ENCODE measurements around the gene TP73. TPM values are rescaled to one million over a fixed set of nuclear protein-coding genes. Genes with fewer than 3 reads are reported as not detected.

Gene TP73
- total RNA-seq, 2 experiments from 2014 or later, result 2.0 to 2.6 TPM

- Mint-ChIP-seq H3K27me3 (peaks cover 6% of the 10 kb centered on the region), H3K4me1 (peaks cover 28% of the 10 kb centered on the region), H3K36me3 (ENCODE audit: low read depth) (no peaks in the 10 kb centered on the region), H3K9me3 (no peaks in the 10 kb centered on the region), H3K27ac (no peak overlapping the region), H3K4me3 (no peak overlapping the region)
- ChIA-PET POLR2A (no interaction called here), CTCF (no interaction called here)
- no peak for DNase-seq
Observed at GRCh38 chr1:3680488-3681230, 28.3 kb downstream of the TP73 start.

- H3K27ac Mint-ChIP-seq, result no peak overlapping the region
- H3K36me3 Mint-ChIP-seq (ENCODE audit: low read depth), result no peaks in the 10 kb centered on the region
- CTCF ChIA-PET, result no interaction called here
- peaks cover 28% of the 10 kb centered on the region for H3K4me1 Mint-ChIP-seq
- no peaks in the 10 kb centered on the region for H3K9me3 Mint-ChIP-seq
- DNase-seq, result no peak
- POLR2A ChIA-PET, result no interaction called here
- H3K4me3 Mint-ChIP-seq, result no peak overlapping the region
- H3K27me3 Mint-ChIP-seq, result peaks cover 6% of the 10 kb centered on the region
Observed at GRCh38 chr1:3681231-3681897, 29.0 kb downstream of the TP73 start.

- no peak overlapping the region for H3K4me3 Mint-ChIP-seq
- DNase-seq, result no peak
- CTCF ChIA-PET, result no interaction called here
- H3K27ac Mint-ChIP-seq, result no peak overlapping the region
- H3K36me3 Mint-ChIP-seq (ENCODE audit: low read depth), result no peaks in the 10 kb centered on the region
- POLR2A ChIA-PET, result no interaction called here
- H3K27me3 Mint-ChIP-seq, result peaks cover 6% of the 10 kb centered on the region
- no peaks in the 10 kb centered on the region for H3K9me3 Mint-ChIP-seq
- H3K4me1 Mint-ChIP-seq, result peaks cover 25% of the 10 kb centered on the region
Observed at GRCh38 chr1:3681898-3682806, 29.8 kb downstream of the TP73 start.

DNA sequence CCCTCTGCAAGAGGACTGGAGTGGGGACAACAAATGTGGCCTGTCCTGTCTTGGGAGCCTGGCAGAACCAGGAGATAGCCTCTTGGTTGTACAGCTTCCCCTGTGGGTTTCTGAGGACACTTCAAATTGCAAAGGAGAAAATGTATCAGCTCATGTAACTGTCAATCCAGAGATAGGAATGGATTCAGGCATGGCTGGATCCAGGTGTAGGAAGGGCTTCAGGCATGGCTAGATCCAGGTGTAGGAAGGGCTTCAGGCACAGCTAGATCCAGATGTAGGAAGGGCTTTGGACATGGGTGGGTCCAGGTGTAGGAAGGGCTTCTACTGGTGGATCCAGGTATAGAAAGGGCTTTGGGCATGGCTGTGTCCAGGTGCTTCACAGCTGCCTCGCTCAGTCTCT is 30.9 kb downstream of the TP73 start:
- ChIA-PET POLR2A (no interaction called here), CTCF (no interaction called here)
- DNase-seq, result no peak
- Mint-ChIP-seq H3K36me3 (ENCODE audit: low read depth) (no peaks in the 10 kb centered on the region), H3K27ac (no peak overlapping the region), H3K27me3 (peaks cover 6% of the 10 kb centered on the region), H3K4me3 (no peak overlapping the region), H3K9me3 (no peaks in the 10 kb centered on the region), H3K4me1 (peaks cover 15% of the 10 kb centered on the region)

DNA sequence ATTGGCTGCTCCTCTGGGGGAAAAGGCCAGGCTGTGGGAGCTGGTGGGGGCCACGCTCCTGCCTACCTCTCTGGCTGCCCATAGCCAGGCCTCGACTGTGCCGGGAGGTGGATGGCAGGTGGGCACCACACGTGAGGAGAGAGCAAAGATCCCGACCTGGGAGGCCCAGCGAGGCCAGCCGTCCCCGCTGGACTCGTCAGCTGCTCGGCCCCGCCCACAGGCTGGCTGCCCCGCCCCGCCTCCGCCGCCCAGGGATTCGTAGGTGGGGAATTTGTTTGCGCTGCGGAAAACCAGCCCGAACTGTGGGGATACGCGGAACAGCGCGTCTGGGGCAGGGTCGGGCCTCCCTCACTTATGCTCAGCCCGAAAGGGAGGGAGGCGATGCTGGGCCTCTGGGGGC is 31.7 kb downstream of the TP73 start:
- Mint-ChIP-seq H3K27me3 (peaks cover 6% of the 10 kb centered on the region), H3K27ac (no peak overlapping the region), H3K36me3 (ENCODE audit: low read depth) (no peaks in the 10 kb centered on the region), H3K9me3 (no peaks in the 10 kb centered on the region), H3K4me1 (peaks cover 12% of the 10 kb centered on the region), H3K4me3 (no peak overlapping the region)
- ChIA-PET CTCF (no interaction called here), POLR2A (no interaction called here)
- no peak for DNase-seq

DNA sequence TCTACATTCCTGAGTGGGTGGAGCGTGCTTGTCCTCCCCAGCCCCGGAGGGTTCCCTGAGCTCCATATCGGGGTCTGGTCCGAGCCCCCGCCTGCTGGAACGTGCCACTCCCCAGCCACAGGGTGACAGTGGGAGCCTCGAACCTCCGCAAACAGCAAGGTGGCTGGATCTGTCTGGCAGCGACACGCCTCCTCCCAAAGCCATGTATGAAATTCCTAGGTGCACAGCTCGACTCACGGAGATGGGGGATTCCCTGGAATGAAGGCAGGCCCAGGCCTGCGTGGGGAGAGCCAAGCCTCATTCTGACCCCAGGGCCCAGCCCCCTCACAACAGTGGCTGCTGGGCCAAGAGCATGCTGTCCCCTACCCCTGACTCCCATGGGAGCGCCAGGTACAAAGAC is 32.9 kb downstream of the TP73 start:
- DNase-seq, result no peak

GRCh38 chr1:3685906-3686305 is 33.6 kb downstream of the TP73 start:
- no peaks in the 10 kb centered on the region for H3K36me3 Mint-ChIP-seq (ENCODE audit: low read depth)
- CTCF ChIA-PET, result no interaction called here

More for the DNA sequence above, 32.9 kb downstream of the TP73 start:
- no peaks in the 10 kb centered on the region for H3K36me3 Mint-ChIP-seq (ENCODE audit: low read depth)
- no peak overlapping the region for H3K4me3 Mint-ChIP-seq
- H3K27me3 Mint-ChIP-seq, result no peaks in the 10 kb centered on the region
- ChIA-PET CTCF (no interaction called here), POLR2A (no interaction called here)
- H3K27ac Mint-ChIP-seq, result no peak overlapping the region
- no peaks in the 10 kb centered on the region for H3K4me1 Mint-ChIP-seq
- no peaks in the 10 kb centered on the region for H3K9me3 Mint-ChIP-seq

DNA sequence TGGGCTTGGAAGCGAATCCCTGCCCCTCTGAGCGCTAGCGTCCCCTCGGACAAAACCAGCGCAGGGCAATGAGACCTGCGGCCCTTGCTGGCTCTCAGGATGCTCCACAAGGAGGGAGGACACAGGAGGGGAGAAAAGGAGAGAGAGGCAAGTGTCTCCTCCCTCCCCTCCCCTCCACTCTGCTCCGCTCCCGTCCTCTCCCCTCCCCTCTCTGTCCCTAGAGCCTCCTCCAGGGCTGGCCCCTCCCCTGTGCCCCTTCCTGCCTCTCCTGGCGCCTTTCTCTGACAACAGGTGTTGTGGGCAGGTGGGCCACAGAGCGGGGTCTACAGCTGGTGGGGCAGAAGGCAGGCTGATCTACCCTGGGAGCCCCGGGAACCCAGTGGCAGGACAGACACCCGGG is 35.2 kb downstream of the TP73 start:
- Mint-ChIP-seq H3K9me3 (no peaks in the 10 kb centered on the region), H3K4me3 (no peak overlapping the region), H3K27me3 (no peaks in the 10 kb centered on the region), H3K4me1 (no peaks in the 10 kb centered on the region), H3K27ac (no peak overlapping the region), H3K36me3 (ENCODE audit: low read depth) (no peaks in the 10 kb centered on the region)
- ChIA-PET POLR2A (no interaction called here), CTCF (no interaction called here)
- DNase-seq, result no peak

More at GRCh38 chr1:3685906-3686305, 33.6 kb downstream of the TP73 start:
- no peaks in the 10 kb centered on the region for H3K4me1 Mint-ChIP-seq
- no peak overlapping the region for H3K4me3 Mint-ChIP-seq
- POLR2A ChIA-PET, result no interaction called here
- no peaks in the 10 kb centered on the region for H3K9me3 Mint-ChIP-seq
- no peak overlapping the region for H3K27ac Mint-ChIP-seq
- no peaks in the 10 kb centered on the region for H3K27me3 Mint-ChIP-seq
- DNase-seq, result no peak

DNA sequence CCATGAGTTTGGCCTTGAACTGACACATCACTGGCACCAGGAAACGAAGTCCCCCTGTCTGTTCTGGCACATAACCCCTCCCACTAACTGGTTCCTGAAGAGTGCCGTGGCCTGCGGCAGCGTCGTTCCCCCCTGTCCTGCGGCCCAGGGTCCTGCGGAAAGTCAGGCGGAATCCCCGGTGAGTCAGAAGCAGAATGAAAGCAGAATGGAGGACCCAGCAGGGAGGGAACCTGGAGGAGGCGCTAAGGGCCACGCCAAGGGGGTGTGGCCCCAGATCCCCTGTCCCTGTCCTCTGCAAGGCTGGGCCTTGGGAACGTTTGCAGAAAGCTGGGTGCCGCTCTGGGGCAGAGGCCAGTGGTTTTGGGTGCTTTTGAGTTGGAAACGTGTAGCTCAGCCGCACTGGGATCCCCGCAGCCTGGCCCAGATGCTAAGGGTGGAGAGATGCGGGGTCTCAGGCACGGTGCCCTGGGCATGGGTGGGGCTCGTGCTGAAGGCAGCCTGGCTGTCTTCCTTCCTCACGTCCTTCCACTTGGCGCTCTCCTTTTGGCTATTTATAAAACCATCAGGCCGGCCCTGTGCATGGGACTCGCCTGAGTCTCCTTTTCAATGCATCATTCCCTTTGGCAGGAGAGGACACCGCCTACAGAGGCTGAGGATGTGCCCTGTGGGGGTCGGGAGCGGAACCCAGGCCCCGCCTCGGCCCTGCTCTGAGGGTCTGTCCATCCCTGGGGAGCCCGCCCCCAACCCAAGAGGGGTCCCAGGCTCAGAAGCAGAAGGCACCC is 36.2 kb downstream of the TP73 start:
- H3K4me3 Mint-ChIP-seq, result no peak overlapping the region
- H3K4me1 Mint-ChIP-seq, result no peaks in the 10 kb centered on the region
- CTCF ChIA-PET, result no interaction called here
- H3K9me3 Mint-ChIP-seq, result no peaks in the 10 kb centered on the region
- DNase-seq, result no peak
- H3K27ac Mint-ChIP-seq, result no peak overlapping the region
- POLR2A ChIA-PET, result no interaction called here
- no peaks in the 10 kb centered on the region for H3K36me3 Mint-ChIP-seq (ENCODE audit: low read depth)
- H3K27me3 Mint-ChIP-seq, result no peaks in the 10 kb centered on the region

GRCh38 chr1:3689138-3689750 is 36.9 kb downstream of the TP73 start:
- no peak overlapping the region for H3K27ac Mint-ChIP-seq
- no peaks in the 10 kb centered on the region for H3K9me3 Mint-ChIP-seq
- CTCF ChIA-PET, result no interaction called here
- DNase-seq, result no peak
- H3K4me1 Mint-ChIP-seq, result no peaks in the 10 kb centered on the region
- H3K4me3 Mint-ChIP-seq, result no peak overlapping the region
- H3K27me3 Mint-ChIP-seq, result no peaks in the 10 kb centered on the region
- no peaks in the 10 kb centered on the region for H3K36me3 Mint-ChIP-seq (ENCODE audit: low read depth)
- POLR2A ChIA-PET, result no interaction called here

DNA sequence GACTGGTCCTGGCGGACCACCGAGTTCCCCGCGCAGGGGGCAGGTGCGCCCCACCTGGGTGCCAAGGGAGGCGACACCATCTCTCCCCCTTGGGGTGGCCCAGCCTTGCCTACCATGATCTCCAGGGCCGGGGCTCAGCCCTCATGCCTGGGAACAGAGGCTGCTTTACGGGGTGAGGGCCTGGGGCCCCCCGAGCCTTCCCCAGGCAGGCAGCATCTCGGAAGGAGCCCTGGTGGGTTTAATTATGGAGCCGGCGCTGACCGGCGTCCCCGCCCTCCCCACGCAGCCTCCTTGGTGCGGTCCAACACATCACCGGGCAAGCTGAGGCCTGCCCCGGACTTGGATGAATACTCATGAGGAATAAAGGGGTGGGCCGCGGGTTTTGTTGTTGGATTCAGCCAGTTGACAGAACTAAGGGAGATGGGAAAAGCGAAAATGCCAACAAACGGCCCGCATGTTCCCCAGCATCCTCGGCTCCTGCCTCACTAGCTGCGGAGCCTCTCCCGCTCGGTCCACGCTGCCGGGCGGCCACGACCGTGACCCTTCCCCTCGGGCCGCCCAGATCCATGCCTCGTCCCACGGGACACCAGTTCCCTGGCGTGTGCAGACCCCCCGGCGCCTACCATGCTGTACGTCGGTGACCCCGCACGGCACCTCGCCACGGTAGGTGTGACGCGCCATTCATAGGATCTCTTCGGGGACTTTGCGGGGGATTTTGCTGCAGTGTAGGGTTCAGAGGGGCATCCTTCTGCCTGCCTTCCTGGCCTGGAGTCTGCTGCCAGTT is 38.2 kb downstream of the TP73 start:
- POLR2A ChIA-PET, result no interaction called here

More for the DNA sequence above, 38.2 kb downstream of the TP73 start:
- Mint-ChIP-seq H3K36me3 (ENCODE audit: low read depth) (no peaks in the 10 kb centered on the region), H3K4me3 (no peak overlapping the region), H3K27me3 (no peaks in the 10 kb centered on the region), H3K9me3 (peaks cover 2% of the 10 kb centered on the region), H3K4me1 (no peaks in the 10 kb centered on the region), H3K27ac (no peak overlapping the region)
- CTCF ChIA-PET, result no interaction called here
- no peak for DNase-seq
